Common myeloid progenitor, CD34-positive (primary cell): ENCODE measurements around the gene JAK3. TPM values are rescaled to one million over a fixed set of nuclear protein-coding genes. Genes with fewer than 3 reads are reported as not detected.
A peak's percentile ranks its signal among the peaks of the same experiment; 100 is the strongest.
"Not testable (repeated sequence)": the region's sequence is repeated elsewhere in the genome, so short reads cannot be mapped to it uniquely, and the experiment has no call there.

Experiments used
- CTCF ChIA-PET: fragments of 350-600 bp; sonication (Branson Sonifier 250); formaldehyde crosslinking; loops from one replicate; lab custom pipeline; 2021; ENCODE audit warnings: antibody characterized with exemption; lab: Charles Lee
- POLR2A ChIA-PET: fragments of 350-600 bp; sonication (Branson Sonifier 250); formaldehyde crosslinking; loops from one replicate; lab custom pipeline; 2021; ENCODE audit warnings: antibody characterized with exemption; lab: Charles Lee
- DNase-seq, 3 donors: peaks; one replicate each; pipeline versions ENCODE4 v3.0.0 to v3.0.0-alpha.2; 2013
- H3K27ac ChIP-seq, 2 experiments: 1 replicate in 1 of 2; 2 replicates in 1 of 2; pipeline ENCODE4 v1.7.0; 2013; ENCODE audit warnings: inconsistent platforms in 2 of 2, low read length in 2 of 2, mild to moderate bottlenecking in 2 of 2, low read depth in 1 of 2, moderate library complexity in 1 of 2; ENCODE audit not compliant: severe bottlenecking in 2 of 2, insufficient read depth in 1 of 2, poor library complexity in 1 of 2
- H3K27me3 ChIP-seq, 5 experiments: replicated peaks in 2 of 5; 1 replicate in 3 of 5; 2 replicates in 2 of 5; pipeline versions ENCODE4 v1.6.1 to v1.7.0; 2013; ENCODE audit warnings: low read length in 4 of 5, mild to moderate bottlenecking in 2 of 5, moderate library complexity in 2 of 5, inconsistent platforms in 1 of 5; ENCODE audit not compliant: insufficient read depth in 5 of 5, control insufficient read depth in 4 of 5
- H3K36me3 ChIP-seq, 4 experiments: 1 replicate in 2 of 4; 2 replicates in 2 of 4; pipeline versions ENCODE4 v1.6.1 to v1.7.0; 2013; ENCODE audit warnings: low read length in 3 of 4, control low read depth in 1 of 4, mild to moderate bottlenecking in 1 of 4; ENCODE audit not compliant: control insufficient read depth in 4 of 4, insufficient read depth in 4 of 4
- H3K4me1 ChIP-seq, 4 experiments: 1 replicate in 3 of 4; 2 replicates in 1 of 4; pipeline versions ENCODE4 v1.6.1 to v1.7.1; 2013; ENCODE audit warnings: low read length in 3 of 4, mild to moderate bottlenecking in 3 of 4, control low read depth in 1 of 4, inconsistent platforms in 1 of 4, moderate library complexity in 1 of 4; ENCODE audit not compliant: control insufficient read depth in 4 of 4, insufficient read depth in 4 of 4; ENCODE audit errors: control extremely low read depth in 1 of 4
- H3K4me3 ChIP-seq, 7 experiments: 1 replicate in 4 of 7; 2 replicates in 3 of 7; pipeline versions ENCODE4 v1.5.1 to v1.7.0; 2013; ENCODE audit warnings: mild to moderate bottlenecking in 7 of 7, low read length in 6 of 7, moderate library complexity in 6 of 7, inconsistent platforms in 2 of 7, low read depth in 2 of 7, control low read depth in 1 of 7; ENCODE audit not compliant: insufficient read depth in 4 of 7, control insufficient read depth in 1 of 7; ENCODE audit errors: extremely low read depth in 1 of 7
- H3K9me3 ChIP-seq, 5 experiments: 1 replicate in 4 of 5; 2 replicates in 1 of 5; pipeline versions ENCODE4 v1.6.1 to v1.7.1; 2013; ENCODE audit warnings: low read length in 4 of 5, mild to moderate bottlenecking in 2 of 5, inconsistent platforms in 1 of 5, low read depth in 1 of 5, moderate library complexity in 1 of 5; ENCODE audit not compliant: control insufficient read depth in 4 of 5, insufficient read depth in 2 of 5; ENCODE audit errors: control extremely low read depth in 1 of 5
- WGBS: methylation state at CpG from one replicate; pipeline ENCODE4 v1.1.5; 2013; ENCODE audit not compliant: insufficient coverage; 5-methylcytosine and 5-hydroxymethylcytosine counted together
- polyA plus RNA-seq: library from polyadenylated mRNA; unstranded; fragments of 120-200 nt; gene quantifications from one replicate; pipeline ENCODE4 v1.2.1, GENCODE V29; 2013

Gene JAK3
- polyA plus RNA-seq, result 49.9 TPM

GRCh38 chr19:17847538-17848366 is at the start of gene JAK3:
Gene JAK3, minus strand, starts transcription at chr19:17847982. Its CDS starts 3,565 bp downstream, at chr19:17844417.
- peaks cover 3 to 23% (median 11%) of the 10 kb centered on the region in 4 experiments for H3K36me3 ChIP-seq
- H3K4me3 ChIP-seq, result peak within 1 kb of the TSS; percentile 40 to 76 (median 69)
- CTCF ChIA-PET, result interaction anchor here (0.9 to 2.3 kb wide), 9 partner anchors 8 to 70 kb away, joined by 3 to 6 read pairs (median 4); partner anchors contain the start of gene RPL18A
- POLR2A ChIA-PET, result interaction anchor here (0.5 to 1.8 kb wide), 10 partner anchors 10 to 98 kb away, joined by 3 to 14 read pairs (median 4); partner anchors contain the start of genes CCDC124 and RPL18A
- no peaks in the 10 kb centered on the region for H3K27me3 ChIP-seq
- WGBS, result under 1% methylated on average over 24 of the region's 40 CpGs
- H3K9me3 ChIP-seq, result no peaks in the 10 kb centered on the region
- H3K27ac ChIP-seq, result peak within 1 kb of the TSS; percentile 75 to 94
- peak; percentile 85 to 92 (median 91) for DNase-seq
- H3K4me1 ChIP-seq, result peaks cover 5 to 69% (median 63%) of the 10 kb centered on the region in 4 experiments

- no peak for DNase-seq
- peaks cover 0 to 5% (median 0%) of the 10 kb centered on the region in 4 experiments for H3K36me3 ChIP-seq
- H3K4me3 ChIP-seq, result no peak overlapping the region
- POLR2A ChIA-PET, result no interaction called here
- H3K4me1 ChIP-seq, result no peaks in the 10 kb centered on the region
- H3K27me3 ChIP-seq, result no peaks in the 10 kb centered on the region
- no peaks in the 10 kb centered on the region for H3K9me3 ChIP-seq
- H3K27ac ChIP-seq, result no peak overlapping the region
- 91% methylated on average over 8 of the region's 9 CpGs for WGBS
- CTCF ChIA-PET, result interaction anchor here (0.6 kb wide), 1 partner anchor 537 kb away, joined by 3 read pairs; no protein-coding TSS in a partner anchor
Measured at GRCh38 chr19:17893766-17894165, 46.0 kb upstream of the JAK3 start.

- POLR2A ChIA-PET, result no interaction called here
- Histone ChIP-seq H3K4me3 (no peak overlapping the region), H3K27ac (no peak overlapping the region), H3K4me1 (no peaks in the 10 kb centered on the region), H3K27me3 (no peaks in the 10 kb centered on the region), H3K36me3 (peaks cover 0 to 5% (median 0%) of the 10 kb centered on the region in 4 experiments), H3K9me3 (no peaks in the 10 kb centered on the region)
- DNase-seq, result peak in 2 of 3 donors; percentile 22 to 34
- WGBS, result 89% methylated on average over 10 of the region's 18 CpGs
- CTCF ChIA-PET, result interaction anchor here (0.6 kb wide), 1 partner anchor 70 kb away, joined by 3 read pairs; no protein-coding TSS in a partner anchor
Measured at GRCh38 chr19:17889609-17890214, 41.9 kb upstream of the JAK3 start.

- Histone ChIP-seq H3K36me3 (peaks cover 0 to 5% (median 0%) of the 10 kb centered on the region in 4 experiments), H3K4me3 (no peak overlapping the region), H3K27ac (no peak overlapping the region), H3K9me3 (no peaks in the 10 kb centered on the region), H3K27me3 (no peaks in the 10 kb centered on the region), H3K4me1 (no peaks in the 10 kb centered on the region)
- 88% methylated on average over 6 of the region's 7 CpGs for WGBS
- no peak for DNase-seq
- POLR2A ChIA-PET, result no interaction called here
- CTCF ChIA-PET, result interaction anchor here (1.2 kb wide), 1 partner anchor 27 kb away, joined by 3 read pairs; no protein-coding TSS in a partner anchor
Measured at GRCh38 chr19:17888260-17888659, 40.5 kb upstream of the JAK3 start.

- H3K27me3 ChIP-seq, H3K4me3 ChIP-seq, H3K4me1 ChIP-seq, H3K27ac ChIP-seq, DNase-seq, H3K36me3 ChIP-seq, H3K9me3 ChIP-seq, POLR2A ChIA-PET: not testable (repeated sequence)
- CTCF ChIA-PET, result interaction anchor here (1.2 kb wide), 1 partner anchor 28 kb away, joined by 3 read pairs; no protein-coding TSS in a partner anchor
- no CpG with 5 or more reads among the region's 4 CpGs for WGBS
Measured at GRCh38 chr19:17887221-17887620, 39.4 kb upstream of the JAK3 start.

- H3K27ac ChIP-seq, result no peak overlapping the region
- H3K4me3 ChIP-seq, result no peak overlapping the region
- no peaks in the 10 kb centered on the region for H3K4me1 ChIP-seq
- ChIA-PET POLR2A (no interaction called here), CTCF (no interaction called here)
- no peaks in the 10 kb centered on the region for H3K27me3 ChIP-seq
- no peaks in the 10 kb centered on the region for H3K9me3 ChIP-seq
- WGBS, result 100% methylated on average over 3 of the region's 7 CpGs
- H3K36me3 ChIP-seq, result peaks cover 0 to 5% (median 0%) of the 10 kb centered on the region in 4 experiments
- DNase-seq, result no peak
Measured at GRCh38 chr19:17886515-17886914, 38.7 kb upstream of the JAK3 start.
